AG08395 (cell line): ENCODE results near the gene GAK.
"Not testable (repeated sequence)": the region's sequence is repeated elsewhere in the genome, so short reads cannot be mapped to it uniquely, and the experiment has no call there.

Source experiments
- DNase-seq: peaks from one replicate; pipeline ENCODE4 v3.0.0; 2012; ENCODE audit warnings: mixed read lengths, low spot score

GAK gene

GRCh38 chr4:952881-953573 lies 20.9 kb upstream of the GAK start:
- DNase-seq: no peak

DNA sequence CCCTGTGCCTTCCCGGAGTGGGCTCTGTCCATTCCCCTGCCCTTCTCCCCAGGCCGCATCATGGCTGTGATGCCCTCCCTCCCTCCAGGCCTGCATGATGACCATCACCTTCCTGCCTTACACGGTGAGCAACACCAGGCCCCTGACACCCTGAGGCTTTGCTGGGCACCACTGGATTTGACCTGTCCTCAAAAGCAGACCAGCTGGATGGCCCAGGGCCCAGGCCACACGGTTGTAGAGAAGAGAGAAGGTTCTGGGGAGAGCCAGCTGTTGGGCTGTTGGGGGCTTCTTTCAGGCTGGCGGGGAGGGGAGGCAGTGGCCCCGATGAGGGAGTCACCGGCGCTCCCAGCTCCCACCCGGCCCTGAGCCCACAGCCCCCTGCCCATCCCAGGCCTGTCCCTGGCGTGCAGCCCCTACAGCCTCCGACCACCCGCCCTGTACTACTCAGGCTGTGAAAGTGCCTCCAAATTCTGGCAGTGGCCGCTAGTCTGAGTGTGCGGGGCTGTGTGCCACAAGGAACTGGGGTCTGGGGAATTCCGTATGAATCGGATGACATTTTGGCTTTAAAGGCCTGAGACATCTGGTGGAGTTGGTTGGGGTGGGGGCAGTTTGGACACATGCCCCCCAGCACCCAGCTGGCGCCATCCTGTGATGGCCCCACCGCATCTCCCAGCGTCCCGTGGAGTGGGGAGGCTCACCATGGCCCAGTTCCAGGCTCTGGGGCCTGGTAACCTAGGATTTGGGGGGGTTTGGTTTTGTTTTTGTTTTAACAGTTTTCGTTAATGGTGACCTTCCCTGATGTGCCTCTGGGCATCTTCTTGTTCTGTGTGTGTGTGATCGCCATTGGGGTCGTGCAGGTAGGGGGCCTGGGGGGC lies 19.7 kb upstream of the GAK start:
- DNase-seq: no peak

DNA sequence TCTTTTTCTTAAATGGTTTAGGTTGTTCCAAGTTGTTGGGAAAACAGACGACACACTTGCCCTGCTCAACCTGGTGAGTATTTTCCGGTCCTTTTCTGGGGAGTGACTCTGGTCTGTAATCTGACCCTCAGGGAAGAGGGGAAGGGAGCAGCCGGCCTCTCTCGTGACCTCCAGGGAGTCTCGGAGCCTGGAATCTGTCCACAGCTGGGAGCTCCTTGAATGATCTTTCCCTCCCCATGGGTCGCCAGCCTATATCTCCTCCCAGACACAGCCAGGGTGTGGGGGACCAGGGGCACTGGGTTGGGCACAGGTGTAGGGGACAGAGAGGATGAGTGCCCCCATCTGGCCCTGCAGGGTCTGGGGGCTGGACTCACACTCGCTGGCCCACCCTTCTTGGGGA lies 19.1 kb upstream of the GAK start:
- DNase-seq: no peak

- no peak for DNase-seq
Observed at GRCh38 chr4:950136-951020, 18.3 kb upstream of the GAK start.

- no peak for DNase-seq
Observed at GRCh38 chr4:949656-950055, 17.5 kb upstream of the GAK start.

DNA sequence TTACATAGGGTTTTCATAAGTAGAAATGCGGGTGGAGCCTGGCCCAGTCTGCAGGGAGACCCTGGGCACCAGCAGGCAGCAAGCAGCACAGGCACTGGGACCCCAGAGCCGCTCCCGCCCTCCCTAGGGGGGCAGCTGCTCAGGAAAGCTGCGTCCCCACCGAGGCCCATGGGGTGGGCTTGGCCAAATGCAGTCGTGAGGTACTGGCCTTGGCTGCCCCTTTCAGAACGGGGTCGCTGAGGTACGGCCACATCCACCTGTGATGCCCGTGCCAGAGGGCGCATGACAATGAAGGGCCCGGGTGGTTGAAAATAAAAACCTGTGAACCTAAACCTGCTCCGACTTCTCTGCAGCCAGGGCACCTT lies 16.8 kb upstream of the GAK start:
- DNase-seq: no peak

- DNase-seq: no peak
Observed at GRCh38 chr4:948101-948935, 16.2 kb upstream of the GAK start.

DNA sequence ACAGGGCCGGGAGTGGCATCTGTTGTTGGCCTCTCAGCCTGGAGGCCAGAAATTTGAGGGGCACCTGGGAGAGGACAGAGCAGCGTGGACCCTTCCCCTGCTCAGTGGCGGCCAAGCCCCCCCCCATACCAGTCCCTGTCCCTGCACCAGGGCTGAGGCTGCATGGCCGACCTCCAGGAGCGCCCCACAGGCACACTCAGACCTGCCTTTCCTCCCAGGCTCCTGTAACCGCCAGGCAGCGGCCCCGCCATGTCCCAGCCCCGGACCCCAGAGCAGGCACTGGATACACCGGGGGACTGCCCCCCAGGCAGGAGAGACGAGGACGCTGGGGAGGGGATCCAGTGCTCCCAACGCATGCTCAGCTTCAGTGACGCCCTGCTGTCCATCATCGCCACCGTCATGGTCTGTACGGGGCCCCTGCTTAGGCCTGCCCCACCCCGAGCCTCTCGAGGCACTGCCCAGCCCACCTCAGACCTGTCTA lies 15.4 kb upstream of the GAK start:
- DNase-seq: no peak

DNA sequence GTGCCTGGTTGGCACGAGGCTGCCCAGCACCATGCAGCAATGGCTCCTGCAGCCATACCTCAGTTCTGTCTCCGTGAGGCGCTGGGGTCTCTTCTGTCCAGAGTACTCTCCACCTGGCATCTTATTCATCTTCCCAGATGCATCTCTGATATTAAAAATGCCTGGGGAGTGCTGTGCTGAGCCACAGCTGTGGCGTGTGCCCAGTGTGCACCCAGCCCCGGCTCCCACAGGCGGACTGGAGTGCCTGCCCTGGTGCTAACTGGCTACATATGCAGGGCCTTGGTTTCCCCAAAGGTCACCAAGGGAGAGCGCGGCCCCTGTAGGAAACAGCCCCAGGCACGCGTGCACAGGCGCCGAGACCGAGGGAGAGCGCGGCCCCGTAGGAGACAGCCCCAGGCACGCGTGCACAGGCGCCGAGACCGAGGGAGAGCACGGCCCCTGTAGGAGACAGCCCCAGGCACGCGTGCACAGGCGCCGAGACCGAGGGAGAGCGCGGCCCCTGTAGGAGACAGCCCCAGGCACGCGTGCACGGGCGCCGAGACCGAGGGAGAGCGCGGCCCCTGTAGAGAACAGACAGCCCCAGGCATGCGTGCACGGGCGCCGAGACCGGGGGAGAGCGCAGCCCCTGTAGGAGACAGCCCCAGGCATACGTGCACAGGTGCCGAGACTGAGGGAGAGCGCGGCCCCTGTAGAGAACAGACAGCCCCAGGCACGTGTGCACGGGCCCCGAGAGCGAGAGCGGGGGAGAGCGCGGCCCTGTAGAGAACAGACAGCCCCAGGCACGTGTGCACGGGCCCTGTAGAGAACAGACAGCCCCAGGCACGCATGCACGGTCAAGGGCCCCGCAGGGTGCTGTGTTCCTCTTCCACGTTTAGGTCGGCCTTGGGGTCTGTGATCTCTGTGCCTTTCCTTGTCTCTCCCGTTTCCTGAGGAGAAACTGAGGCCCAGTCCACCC lies 14.7 kb upstream of the GAK start:
- DNase-seq: no peak

DNA sequence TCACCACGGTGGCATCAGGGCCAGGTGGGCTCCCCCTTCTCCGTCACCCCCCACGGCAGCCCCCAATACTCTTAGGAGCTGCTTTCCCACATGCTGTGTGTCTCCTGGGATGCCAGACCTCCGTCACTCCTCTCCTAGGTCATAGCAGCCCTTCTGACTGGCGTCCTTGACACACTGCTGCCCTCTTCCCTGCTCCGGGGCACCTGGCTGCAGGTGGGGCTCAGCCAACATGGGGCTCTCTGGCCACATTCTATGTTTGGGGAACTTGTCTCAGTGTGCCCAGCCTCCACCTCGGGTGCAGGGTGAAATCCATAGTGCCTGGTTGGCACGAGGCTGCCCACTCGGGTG lies 14.0 kb upstream of the GAK start:
- no peak for DNase-seq

DNA sequence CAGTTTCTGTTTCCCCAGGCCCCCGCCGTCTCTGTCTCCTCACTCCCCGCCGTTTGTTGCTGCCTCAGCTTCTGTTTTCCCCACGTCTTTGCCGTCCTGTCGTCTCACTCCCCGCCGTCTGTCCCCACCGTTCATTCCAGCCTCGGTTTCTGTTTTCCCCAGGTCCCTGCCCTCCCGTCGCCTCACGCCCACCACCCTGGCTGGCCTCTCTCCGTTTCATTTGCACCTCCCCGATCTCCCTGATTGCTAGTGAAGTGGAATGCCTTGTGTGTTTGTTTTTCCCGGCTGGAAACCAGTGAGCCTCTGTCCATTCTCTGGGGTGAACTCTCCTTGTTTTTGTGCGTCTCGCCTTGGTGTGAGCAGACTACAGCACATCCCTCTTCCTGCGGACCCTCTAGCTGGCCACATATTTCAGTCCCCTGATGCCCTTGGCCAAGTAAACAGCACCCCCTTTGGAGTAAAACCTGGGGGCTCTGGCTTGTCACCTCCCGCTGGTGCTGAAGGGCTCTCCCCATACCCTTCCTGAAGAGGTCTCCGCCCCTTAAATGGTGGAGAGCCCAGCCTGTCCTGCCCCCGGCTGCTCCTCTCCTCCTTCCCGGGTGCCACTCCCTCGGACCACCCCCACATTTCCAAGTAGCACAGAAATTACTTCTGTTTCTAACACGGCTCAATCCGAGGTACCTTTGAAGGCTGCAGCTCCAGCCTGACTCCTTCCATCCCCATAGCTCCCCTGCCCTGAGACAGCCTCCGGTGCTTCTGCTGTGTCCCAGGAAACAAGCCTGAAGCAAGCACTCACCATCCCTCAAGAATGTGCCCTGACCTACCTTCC lies 13.4 kb upstream of the GAK start:
- DNase-seq: no peak

DNA sequence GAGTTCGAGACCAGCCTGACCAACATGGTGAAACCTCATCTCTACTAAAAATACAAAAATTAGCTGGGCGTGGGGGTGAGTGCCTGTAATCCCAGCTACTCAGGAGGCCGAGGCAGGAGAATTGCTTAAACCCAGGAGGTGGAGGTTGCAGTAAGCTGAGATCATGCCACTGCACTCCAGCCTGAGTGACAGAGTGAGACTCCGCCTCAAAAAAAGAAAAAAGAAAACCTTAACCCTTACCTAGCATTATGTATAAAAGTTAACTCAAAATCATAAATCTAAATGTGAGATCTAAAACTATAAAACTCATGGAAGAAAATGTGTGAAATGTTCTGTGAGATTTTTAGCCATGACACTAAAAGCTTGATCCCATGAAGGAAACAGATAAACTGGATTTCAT lies 7.4 kb upstream of the GAK start:
- DNase-seq: not testable (repeated sequence)

GRCh38 chr4:932713-933070 lies 576 bp upstream of the GAK start:
- peak; percentile 22 for DNase-seq

DNA sequence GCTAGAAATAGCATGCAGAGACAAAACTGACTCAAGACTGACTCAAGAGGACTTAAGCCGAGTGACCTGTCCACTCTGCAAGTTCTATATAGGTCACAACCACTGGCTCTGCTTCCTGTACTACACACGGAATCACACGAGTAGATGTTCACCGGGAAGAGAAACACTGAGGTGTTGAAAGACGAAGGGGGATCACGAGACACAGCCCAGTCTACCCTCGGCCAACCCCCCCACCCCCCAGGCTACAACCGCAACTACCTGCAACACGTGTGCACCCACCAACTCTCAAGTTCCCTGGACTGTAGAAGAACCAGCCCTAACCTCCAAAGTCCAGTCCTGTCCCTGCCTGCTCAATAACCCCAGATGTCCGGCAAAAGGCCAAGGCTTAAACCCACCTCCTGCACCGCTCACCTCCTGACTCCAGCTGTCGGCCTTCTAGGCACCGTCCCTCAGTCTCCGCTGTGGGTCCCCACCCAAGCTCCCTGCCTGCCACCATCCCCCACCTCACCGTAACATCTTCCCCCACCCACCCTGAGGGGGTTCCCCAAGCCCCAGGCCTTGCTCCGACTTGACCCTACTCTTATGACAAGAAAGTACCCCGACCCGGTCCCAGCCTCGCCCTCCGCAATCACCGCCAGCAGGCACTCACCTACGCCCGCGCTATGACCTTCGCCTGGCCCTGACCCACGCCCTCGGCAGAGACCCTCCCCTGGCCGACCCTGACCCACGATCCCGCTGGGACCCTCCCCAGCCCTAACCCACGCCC lies 739 bp downstream of the GAK start:
- peak; percentile 64 for DNase-seq

DNA sequence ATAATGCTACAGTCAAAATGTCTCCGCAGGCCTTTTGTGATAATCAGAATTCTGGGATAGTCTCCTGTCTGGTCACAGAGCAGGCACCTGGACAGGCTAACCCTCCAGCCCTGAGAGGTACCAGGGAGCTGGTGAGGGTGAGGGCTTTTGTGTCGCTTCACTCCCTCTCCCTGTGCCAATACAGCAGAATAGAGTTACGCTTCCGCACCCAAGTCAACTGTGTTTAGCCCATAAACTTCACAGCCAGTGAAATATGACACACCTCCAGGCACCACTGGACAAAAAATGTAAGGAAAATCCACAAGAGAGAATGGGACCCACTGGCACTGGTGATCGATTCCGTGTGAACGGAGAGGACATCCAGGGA lies 1.3 kb downstream of the GAK start:
- DNase-seq: no peak

- no peak for DNase-seq
Observed at GRCh38 chr4:930028-930551, 2.0 kb downstream of the GAK start.

- no peak for DNase-seq
Observed at GRCh38 chr4:929096-929765, 2.9 kb downstream of the GAK start.

DNA sequence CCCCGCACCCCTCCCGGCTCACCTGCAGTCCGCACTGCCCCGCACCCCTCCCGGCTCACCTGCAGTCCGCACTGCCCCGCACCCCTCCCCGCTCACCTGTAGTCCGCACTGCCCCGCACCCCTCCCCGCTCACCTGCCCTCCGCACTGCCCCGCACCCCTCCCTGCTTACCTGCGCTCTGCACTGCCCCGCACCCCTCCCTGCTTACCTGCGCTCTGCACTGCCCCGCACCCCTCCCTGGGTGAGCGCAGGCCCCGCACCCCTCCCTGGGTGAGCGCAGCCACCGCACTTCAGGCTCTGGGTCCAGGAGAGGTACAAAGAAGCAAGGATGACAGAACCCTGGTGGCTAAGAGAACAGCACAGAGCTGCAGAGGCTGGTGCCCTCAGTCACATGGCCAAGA lies 4.5 kb downstream of the GAK start:
- not testable (repeated sequence) for DNase-seq
